WTC11 (cell line): Measurements from ENCODE around the gene TMEM258. TPM values are rescaled to one million over a fixed set of nuclear protein-coding genes. Genes with fewer than 3 reads are reported as not detected.

ENCODE experiments used
- ATAC-seq: fragments of 200-7000 bp; cut with Tn5 transposase; 2 replicates; pipeline ENCODE4 v1.10.0; 2021; ENCODE audit warnings: mild to moderate bottlenecking, moderate library complexity
- CTCF ChIA-PET: fragments of 300-600 bp; sonication (Branson Sonifier 250); formaldehyde crosslinking; loops from one replicate; lab custom pipeline; 2021; ENCODE audit warnings: antibody characterized with exemption; lab: Charles Lee
- POLR2A ChIA-PET: fragments of 350-600 bp; sonication (Branson Sonifier 250); formaldehyde crosslinking; loops from one replicate; lab custom pipeline; 2021; ENCODE audit warnings: antibody characterized with exemption; lab: Charles Lee
- DNase-seq: peaks from one replicate; pipeline ENCODE4 v3.0.0; 2021; ENCODE audit warnings: low spot score
- H3K27ac Mint-ChIP-seq: 2 replicates; pipeline ENCODE4 v1.8.0; 2021; ENCODE audit warnings: mixed read lengths
- H3K27me3 Mint-ChIP-seq: 2 replicates; pipeline ENCODE4 v1.8.0; 2021; ENCODE audit warnings: low read depth, mild to moderate bottlenecking, moderate library complexity, mixed read lengths
- H3K36me3 Mint-ChIP-seq: 2 replicates; pipeline ENCODE4 v1.8.0; 2021; ENCODE audit warnings: mixed read lengths
- H3K4me1 Mint-ChIP-seq: 2 replicates; pipeline ENCODE4 v1.8.0; 2022; ENCODE audit warnings: mixed read lengths
- H3K4me3 Mint-ChIP-seq: 2 replicates; pipeline ENCODE4 v1.8.0; 2021; ENCODE audit warnings: mild to moderate bottlenecking, moderate library complexity, mixed read lengths
- H3K9me3 Mint-ChIP-seq: 2 replicates; pipeline ENCODE4 v1.8.0; 2021; ENCODE audit warnings: mixed read lengths
- CREB1 ChIP-seq: sonication (generic); formaldehyde crosslinking; IDR thresholded peaks from 2 replicates; pipeline ENCODE4 v1.8.0; 2023; ENCODE audit warnings: mild to moderate bottlenecking, missing genetic modification reagents
- IRF2 ChIP-seq: sonication (generic); formaldehyde crosslinking; IDR thresholded peaks from 2 replicates; pipeline ENCODE4 v1.8.0; 2022; ENCODE audit warnings: low read depth, missing genetic modification reagents, borderline replicate concordance
- KAT7 ChIP-seq: sonication (generic); formaldehyde crosslinking; IDR thresholded peaks from 2 replicates; pipeline ENCODE4 v1.8.1; 2023; ENCODE audit warnings: missing genetic modification reagents, mild to moderate bottlenecking, borderline replicate concordance
- NR1H2 ChIP-seq: sonication (generic); formaldehyde crosslinking; IDR thresholded peaks from 2 replicates; pipeline ENCODE4 v1.9.0; 2021; ENCODE audit warnings: mild to moderate bottlenecking, moderate library complexity, missing genetic modification reagents
- NR3C1 ChIP-seq: sonication (generic); formaldehyde crosslinking; conservative IDR thresholded peaks from 2 replicates; pipeline ENCODE4 v1.8.1; 2023; ENCODE audit warnings: low read depth, mild to moderate bottlenecking, missing genetic modification reagents
- OVOL2 ChIP-seq: fragments of 250-450 bp; sonication (Bioruptor Pico); IDR thresholded peaks from 2 replicates; pipeline ENCODE4 v1.9.0; 2021; ENCODE audit warnings: mild to moderate bottlenecking, borderline replicate concordance
- SP1 ChIP-seq: sonication (generic); formaldehyde crosslinking; conservative IDR thresholded peaks from 2 replicates; pipeline ENCODE4 v1.8.1; 2022; ENCODE audit warnings: missing genetic modification reagents
- ZNF232 ChIP-seq: sonication (generic); formaldehyde crosslinking; IDR thresholded peaks from 2 replicates; pipeline ENCODE4 v1.8.0; 2022; ENCODE audit warnings: mild to moderate bottlenecking, missing genetic modification reagents
- total RNA-seq: library from RNA; stranded (reverse); gene quantifications from 3 replicates; pipeline ENCODE4 v1.2.3, GENCODE V29; 2021
- TF ChIP-seq, protein P1 (sequence below): fragments of 250-450 bp; sonication (Bioruptor Pico); IDR thresholded peaks from 2 replicates; pipeline ENCODE4 v1.9.0; 2021; ENCODE audit warnings: mild to moderate bottlenecking, borderline replicate concordance
- TF ChIP-seq, protein P2 (sequence below): sonication (generic); formaldehyde crosslinking; IDR thresholded peaks from 2 replicates; pipeline ENCODE4 v1.8.1; 2023; ENCODE audit warnings: mild to moderate bottlenecking, missing genetic modification reagents, borderline replicate concordance
- TF ChIP-seq, protein P3 (sequence below): fragments of 250-450 bp; sonication (Bioruptor Pico); IDR thresholded peaks from 2 replicates; pipeline ENCODE4 v1.9.0; 2021; ENCODE audit warnings: mild to moderate bottlenecking
- TF ChIP-seq, protein P4 (sequence below): sonication (generic); formaldehyde crosslinking; IDR thresholded peaks from 2 replicates; pipeline ENCODE4 v1.8.1; 2023; ENCODE audit warnings: mild to moderate bottlenecking, missing genetic modification reagents
- TF ChIP-seq, protein P5 (sequence below): fragments of 200-600 bp; IDR thresholded peaks from 2 replicates; pipeline ENCODE4 v1.8.0; 2022; ENCODE audit warnings: antibody characterized with exemption
- TF ChIP-seq, protein P6 (sequence below): sonication (generic); formaldehyde crosslinking; IDR thresholded peaks from 2 replicates; pipeline ENCODE4 v1.8.0; 2023; ENCODE audit warnings: mild to moderate bottlenecking, missing genetic modification reagents
- TF ChIP-seq, protein P7 (sequence below): sonication (generic); formaldehyde crosslinking; IDR thresholded peaks from 2 replicates; pipeline ENCODE4 v1.8.1; 2022; ENCODE audit warnings: low read depth, missing genetic modification reagents, borderline replicate concordance

TMEM258 gene
- total RNA-seq, 1 experiment from 2014 or later = 175 TPM

DNA sequence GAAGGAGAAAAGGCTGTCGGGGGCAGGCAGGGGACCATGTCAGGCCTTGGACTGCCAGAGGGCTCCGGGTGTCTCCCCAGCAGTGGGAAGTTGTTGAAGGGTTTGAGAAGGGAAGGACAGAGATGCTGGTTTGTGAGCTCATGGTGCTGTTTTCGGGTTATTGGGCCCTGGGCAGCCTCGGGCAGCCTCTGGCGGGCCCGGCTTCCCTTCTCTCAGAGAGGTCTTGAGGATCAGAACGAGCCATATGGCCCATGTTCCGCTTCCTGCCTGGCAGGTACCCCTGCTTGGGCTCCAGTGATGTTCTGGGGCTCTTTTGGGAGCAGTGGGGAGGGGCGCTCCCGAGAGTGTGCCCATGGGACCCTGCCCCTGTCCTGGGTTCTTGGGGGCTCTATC lies 30.2 kb downstream of the TMEM258 start:
- Mint-ChIP-seq H3K9me3 (no peaks in the 10 kb centered on the region), H3K27me3 (peaks cover 3% of the 10 kb centered on the region; the same call in 1 of the 2 replicates), H3K4me3 (no peak overlapping the region), H3K27ac (no peak overlapping the region), H3K36me3 (no peaks in the 10 kb centered on the region), H3K4me1 (peaks cover 11% of the 10 kb centered on the region)
- DNase-seq (no peak), ATAC-seq (no peak)
- ChIA-PET POLR2A (interaction anchor here (0.6 kb wide), 1 partner anchor 53 kb away, joined by 3 read pairs; no protein-coding TSS in a partner anchor), CTCF (interaction anchor here (0.9 to 3.5 kb wide), 5 partner anchors 9 to 83 kb away, joined by 3 to 16 read pairs (median 5); partner anchors contain the start of gene MYRF)
- TF ChIP-seq KAT7 (CRISPR knock-in tag) (no peak), CREB1 (CRISPR knock-in tag) (no peak), SP1 (CRISPR knock-in tag) (no peak), NR3C1 (CRISPR knock-in tag) (no peak), IRF2 (CRISPR knock-in tag) (no peak), OVOL2 (CRISPR knock-in tag) (no peak), ZNF232 (CRISPR knock-in tag) (no peak), NR1H2 (no peak)
- TF ChIP-seq, protein P1, sequence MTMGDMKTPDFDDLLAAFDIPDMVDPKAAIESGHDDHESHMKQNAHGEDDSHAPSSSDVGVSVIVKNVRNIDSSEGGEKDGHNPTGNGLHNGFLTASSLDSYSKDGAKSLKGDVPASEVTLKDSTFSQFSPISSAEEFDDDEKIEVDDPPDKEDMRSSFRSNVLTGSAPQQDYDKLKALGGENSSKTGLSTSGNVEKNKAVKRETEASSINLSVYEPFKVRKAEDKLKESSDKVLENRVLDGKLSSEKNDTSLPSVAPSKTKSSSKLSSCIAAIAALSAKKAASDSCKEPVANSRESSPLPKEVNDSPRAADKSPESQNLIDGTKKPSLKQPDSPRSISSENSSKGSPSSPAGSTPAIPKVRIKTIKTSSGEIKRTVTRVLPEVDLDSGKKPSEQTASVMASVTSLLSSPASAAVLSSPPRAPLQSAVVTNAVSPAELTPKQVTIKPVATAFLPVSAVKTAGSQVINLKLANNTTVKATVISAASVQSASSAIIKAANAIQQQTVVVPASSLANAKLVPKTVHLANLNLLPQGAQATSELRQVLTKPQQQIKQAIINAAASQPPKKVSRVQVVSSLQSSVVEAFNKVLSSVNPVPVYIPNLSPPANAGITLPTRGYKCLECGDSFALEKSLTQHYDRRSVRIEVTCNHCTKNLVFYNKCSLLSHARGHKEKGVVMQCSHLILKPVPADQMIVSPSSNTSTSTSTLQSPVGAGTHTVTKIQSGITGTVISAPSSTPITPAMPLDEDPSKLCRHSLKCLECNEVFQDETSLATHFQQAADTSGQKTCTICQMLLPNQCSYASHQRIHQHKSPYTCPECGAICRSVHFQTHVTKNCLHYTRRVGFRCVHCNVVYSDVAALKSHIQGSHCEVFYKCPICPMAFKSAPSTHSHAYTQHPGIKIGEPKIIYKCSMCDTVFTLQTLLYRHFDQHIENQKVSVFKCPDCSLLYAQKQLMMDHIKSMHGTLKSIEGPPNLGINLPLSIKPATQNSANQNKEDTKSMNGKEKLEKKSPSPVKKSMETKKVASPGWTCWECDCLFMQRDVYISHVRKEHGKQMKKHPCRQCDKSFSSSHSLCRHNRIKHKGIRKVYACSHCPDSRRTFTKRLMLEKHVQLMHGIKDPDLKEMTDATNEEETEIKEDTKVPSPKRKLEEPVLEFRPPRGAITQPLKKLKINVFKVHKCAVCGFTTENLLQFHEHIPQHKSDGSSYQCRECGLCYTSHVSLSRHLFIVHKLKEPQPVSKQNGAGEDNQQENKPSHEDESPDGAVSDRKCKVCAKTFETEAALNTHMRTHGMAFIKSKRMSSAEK (CRISPR knock-in tag) = no peak
- TF ChIP-seq, protein P2, sequence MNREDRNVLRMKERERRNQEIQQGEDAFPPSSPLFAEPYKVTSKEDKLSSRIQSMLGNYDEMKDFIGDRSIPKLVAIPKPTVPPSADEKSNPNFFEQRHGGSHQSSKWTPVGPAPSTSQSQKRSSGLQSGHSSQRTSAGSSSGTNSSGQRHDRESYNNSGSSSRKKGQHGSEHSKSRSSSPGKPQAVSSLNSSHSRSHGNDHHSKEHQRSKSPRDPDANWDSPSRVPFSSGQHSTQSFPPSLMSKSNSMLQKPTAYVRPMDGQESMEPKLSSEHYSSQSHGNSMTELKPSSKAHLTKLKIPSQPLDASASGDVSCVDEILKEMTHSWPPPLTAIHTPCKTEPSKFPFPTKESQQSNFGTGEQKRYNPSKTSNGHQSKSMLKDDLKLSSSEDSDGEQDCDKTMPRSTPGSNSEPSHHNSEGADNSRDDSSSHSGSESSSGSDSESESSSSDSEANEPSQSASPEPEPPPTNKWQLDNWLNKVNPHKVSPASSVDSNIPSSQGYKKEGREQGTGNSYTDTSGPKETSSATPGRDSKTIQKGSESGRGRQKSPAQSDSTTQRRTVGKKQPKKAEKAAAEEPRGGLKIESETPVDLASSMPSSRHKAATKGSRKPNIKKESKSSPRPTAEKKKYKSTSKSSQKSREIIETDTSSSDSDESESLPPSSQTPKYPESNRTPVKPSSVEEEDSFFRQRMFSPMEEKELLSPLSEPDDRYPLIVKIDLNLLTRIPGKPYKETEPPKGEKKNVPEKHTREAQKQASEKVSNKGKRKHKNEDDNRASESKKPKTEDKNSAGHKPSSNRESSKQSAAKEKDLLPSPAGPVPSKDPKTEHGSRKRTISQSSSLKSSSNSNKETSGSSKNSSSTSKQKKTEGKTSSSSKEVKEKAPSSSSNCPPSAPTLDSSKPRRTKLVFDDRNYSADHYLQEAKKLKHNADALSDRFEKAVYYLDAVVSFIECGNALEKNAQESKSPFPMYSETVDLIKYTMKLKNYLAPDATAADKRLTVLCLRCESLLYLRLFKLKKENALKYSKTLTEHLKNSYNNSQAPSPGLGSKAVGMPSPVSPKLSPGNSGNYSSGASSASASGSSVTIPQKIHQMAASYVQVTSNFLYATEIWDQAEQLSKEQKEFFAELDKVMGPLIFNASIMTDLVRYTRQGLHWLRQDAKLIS (CRISPR knock-in tag) = no peak
- TF ChIP-seq, protein P3, sequence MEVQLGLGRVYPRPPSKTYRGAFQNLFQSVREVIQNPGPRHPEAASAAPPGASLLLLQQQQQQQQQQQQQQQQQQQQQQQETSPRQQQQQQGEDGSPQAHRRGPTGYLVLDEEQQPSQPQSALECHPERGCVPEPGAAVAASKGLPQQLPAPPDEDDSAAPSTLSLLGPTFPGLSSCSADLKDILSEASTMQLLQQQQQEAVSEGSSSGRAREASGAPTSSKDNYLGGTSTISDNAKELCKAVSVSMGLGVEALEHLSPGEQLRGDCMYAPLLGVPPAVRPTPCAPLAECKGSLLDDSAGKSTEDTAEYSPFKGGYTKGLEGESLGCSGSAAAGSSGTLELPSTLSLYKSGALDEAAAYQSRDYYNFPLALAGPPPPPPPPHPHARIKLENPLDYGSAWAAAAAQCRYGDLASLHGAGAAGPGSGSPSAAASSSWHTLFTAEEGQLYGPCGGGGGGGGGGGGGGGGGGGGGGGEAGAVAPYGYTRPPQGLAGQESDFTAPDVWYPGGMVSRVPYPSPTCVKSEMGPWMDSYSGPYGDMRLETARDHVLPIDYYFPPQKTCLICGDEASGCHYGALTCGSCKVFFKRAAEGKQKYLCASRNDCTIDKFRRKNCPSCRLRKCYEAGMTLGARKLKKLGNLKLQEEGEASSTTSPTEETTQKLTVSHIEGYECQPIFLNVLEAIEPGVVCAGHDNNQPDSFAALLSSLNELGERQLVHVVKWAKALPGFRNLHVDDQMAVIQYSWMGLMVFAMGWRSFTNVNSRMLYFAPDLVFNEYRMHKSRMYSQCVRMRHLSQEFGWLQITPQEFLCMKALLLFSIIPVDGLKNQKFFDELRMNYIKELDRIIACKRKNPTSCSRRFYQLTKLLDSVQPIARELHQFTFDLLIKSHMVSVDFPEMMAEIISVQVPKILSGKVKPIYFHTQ (CRISPR knock-in tag) = no peak
- TF ChIP-seq, protein P4, sequence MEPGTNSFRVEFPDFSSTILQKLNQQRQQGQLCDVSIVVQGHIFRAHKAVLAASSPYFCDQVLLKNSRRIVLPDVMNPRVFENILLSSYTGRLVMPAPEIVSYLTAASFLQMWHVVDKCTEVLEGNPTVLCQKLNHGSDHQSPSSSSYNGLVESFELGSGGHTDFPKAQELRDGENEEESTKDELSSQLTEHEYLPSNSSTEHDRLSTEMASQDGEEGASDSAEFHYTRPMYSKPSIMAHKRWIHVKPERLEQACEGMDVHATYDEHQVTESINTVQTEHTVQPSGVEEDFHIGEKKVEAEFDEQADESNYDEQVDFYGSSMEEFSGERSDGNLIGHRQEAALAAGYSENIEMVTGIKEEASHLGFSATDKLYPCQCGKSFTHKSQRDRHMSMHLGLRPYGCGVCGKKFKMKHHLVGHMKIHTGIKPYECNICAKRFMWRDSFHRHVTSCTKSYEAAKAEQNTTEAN (CRISPR knock-in tag) = no peak
- TF ChIP-seq, protein P5, sequence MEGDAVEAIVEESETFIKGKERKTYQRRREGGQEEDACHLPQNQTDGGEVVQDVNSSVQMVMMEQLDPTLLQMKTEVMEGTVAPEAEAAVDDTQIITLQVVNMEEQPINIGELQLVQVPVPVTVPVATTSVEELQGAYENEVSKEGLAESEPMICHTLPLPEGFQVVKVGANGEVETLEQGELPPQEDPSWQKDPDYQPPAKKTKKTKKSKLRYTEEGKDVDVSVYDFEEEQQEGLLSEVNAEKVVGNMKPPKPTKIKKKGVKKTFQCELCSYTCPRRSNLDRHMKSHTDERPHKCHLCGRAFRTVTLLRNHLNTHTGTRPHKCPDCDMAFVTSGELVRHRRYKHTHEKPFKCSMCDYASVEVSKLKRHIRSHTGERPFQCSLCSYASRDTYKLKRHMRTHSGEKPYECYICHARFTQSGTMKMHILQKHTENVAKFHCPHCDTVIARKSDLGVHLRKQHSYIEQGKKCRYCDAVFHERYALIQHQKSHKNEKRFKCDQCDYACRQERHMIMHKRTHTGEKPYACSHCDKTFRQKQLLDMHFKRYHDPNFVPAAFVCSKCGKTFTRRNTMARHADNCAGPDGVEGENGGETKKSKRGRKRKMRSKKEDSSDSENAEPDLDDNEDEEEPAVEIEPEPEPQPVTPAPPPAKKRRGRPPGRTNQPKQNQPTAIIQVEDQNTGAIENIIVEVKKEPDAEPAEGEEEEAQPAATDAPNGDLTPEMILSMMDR = no peak
- TF ChIP-seq, protein P6, sequence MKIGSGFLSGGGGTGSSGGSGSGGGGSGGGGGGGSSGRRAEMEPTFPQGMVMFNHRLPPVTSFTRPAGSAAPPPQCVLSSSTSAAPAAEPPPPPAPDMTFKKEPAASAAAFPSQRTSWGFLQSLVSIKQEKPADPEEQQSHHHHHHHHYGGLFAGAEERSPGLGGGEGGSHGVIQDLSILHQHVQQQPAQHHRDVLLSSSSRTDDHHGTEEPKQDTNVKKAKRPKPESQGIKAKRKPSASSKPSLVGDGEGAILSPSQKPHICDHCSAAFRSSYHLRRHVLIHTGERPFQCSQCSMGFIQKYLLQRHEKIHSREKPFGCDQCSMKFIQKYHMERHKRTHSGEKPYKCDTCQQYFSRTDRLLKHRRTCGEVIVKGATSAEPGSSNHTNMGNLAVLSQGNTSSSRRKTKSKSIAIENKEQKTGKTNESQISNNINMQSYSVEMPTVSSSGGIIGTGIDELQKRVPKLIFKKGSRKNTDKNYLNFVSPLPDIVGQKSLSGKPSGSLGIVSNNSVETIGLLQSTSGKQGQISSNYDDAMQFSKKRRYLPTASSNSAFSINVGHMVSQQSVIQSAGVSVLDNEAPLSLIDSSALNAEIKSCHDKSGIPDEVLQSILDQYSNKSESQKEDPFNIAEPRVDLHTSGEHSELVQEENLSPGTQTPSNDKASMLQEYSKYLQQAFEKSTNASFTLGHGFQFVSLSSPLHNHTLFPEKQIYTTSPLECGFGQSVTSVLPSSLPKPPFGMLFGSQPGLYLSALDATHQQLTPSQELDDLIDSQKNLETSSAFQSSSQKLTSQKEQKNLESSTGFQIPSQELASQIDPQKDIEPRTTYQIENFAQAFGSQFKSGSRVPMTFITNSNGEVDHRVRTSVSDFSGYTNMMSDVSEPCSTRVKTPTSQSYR (CRISPR knock-in tag) = no peak
- TF ChIP-seq, protein P7, sequence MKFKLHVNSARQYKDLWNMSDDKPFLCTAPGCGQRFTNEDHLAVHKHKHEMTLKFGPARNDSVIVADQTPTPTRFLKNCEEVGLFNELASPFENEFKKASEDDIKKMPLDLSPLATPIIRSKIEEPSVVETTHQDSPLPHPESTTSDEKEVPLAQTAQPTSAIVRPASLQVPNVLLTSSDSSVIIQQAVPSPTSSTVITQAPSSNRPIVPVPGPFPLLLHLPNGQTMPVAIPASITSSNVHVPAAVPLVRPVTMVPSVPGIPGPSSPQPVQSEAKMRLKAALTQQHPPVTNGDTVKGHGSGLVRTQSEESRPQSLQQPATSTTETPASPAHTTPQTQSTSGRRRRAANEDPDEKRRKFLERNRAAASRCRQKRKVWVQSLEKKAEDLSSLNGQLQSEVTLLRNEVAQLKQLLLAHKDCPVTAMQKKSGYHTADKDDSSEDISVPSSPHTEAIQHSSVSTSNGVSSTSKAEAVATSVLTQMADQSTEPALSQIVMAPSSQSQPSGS (CRISPR knock-in tag) = no peak
